IMR-90 (cell line): ENCODE results near the gene WIPF1. TPM values are rescaled to one million over a fixed set of nuclear protein-coding genes. Genes with fewer than 3 reads are reported as not detected.

Source experiments
- ATAC-seq: fragments of 200-7000 bp; cut with Tn5 transposase; 2 replicates; pipeline ENCODE4 v1.9.1; 2020; ENCODE audit warnings: low read depth, mild to moderate bottlenecking, moderate library complexity
- BruUV-seq: library from RNA; stranded (reverse); fragments of 400-500 nt; replicated peaks from 2 replicates; lab custom pipeline; 2021; lab: Mats Ljungman, UMichigan
- CTCF ChIA-PET: fragments of 300-600 bp; formaldehyde crosslinking; extraction: SDS; loops from one replicate; lab custom pipeline; 2021; ENCODE audit warnings: antibody characterized with exemption; lab: Yijun Ruan, JAX
- POLR2A ChIA-PET: fragments of 300-600 bp; sonication (Branson Sonifier 250); formaldehyde crosslinking; loops from one replicate; lab custom pipeline; 2022; ENCODE audit warnings: antibody characterized with exemption; ENCODE audit not compliant: unreplicated experiment; lab: Charles Lee
- DNase-seq: peaks from one replicate; pipeline ENCODE4 v3.0.0; 2013
- H2AFZ ChIP-seq: replicated peaks from 2 replicates; pipeline ENCODE3; 2013; ENCODE audit warnings: low read length, mild to moderate bottlenecking; ENCODE audit not compliant: poor library complexity
- H2AK5ac ChIP-seq: 2 replicates; pipeline ENCODE4 v1.6.1; 2013; ENCODE audit warnings: low read depth, low read length, inconsistent platforms
- H2AK9ac ChIP-seq: replicated peaks from 2 replicates; pipeline ENCODE3; 2013; ENCODE audit warnings: mild to moderate bottlenecking, low read depth, low read length, moderate library complexity; ENCODE audit not compliant: poor library complexity
- H2BK120ac ChIP-seq: 2 replicates; pipeline ENCODE4 v1.6.1; 2013; ENCODE audit warnings: low read depth, low read length, inconsistent platforms
- H2BK15ac ChIP-seq: 3 replicates; pipeline ENCODE4 v1.6.1; 2013; ENCODE audit warnings: low read depth, low read length, inconsistent platforms
- H2BK20ac ChIP-seq: 2 replicates; pipeline ENCODE4 v1.6.1; 2013; ENCODE audit warnings: low read depth, mild to moderate bottlenecking, inconsistent platforms, low read length, moderate library complexity
- H2BK5ac ChIP-seq: 2 replicates; pipeline ENCODE4 v1.6.1; 2013; ENCODE audit warnings: mild to moderate bottlenecking, low read depth, low read length, inconsistent platforms; ENCODE audit not compliant: poor library complexity, severe bottlenecking
- H3K14ac ChIP-seq: replicated peaks from 2 replicates; pipeline ENCODE4 v1.6.1; 2013; ENCODE audit warnings: low read depth, low read length, inconsistent platforms
- H3K18ac ChIP-seq: 2 replicates; pipeline ENCODE4 v1.6.1; 2013; ENCODE audit warnings: low read depth, low read length, control low read depth
- H3K23ac ChIP-seq: 2 replicates; pipeline ENCODE4 v1.6.1; 2013; ENCODE audit warnings: low read depth, low read length, inconsistent platforms
- H3K27ac ChIP-seq: 2 replicates; pipeline ENCODE4 v1.5.1; 2013; ENCODE audit warnings: mild to moderate bottlenecking, control low read depth, low read length; ENCODE audit not compliant: insufficient read depth
- H3K27me3 ChIP-seq: 2 replicates; pipeline ENCODE4 v1.6.1; 2013; ENCODE audit warnings: low read length; ENCODE audit not compliant: control insufficient read depth, insufficient read depth
- H3K36me3 ChIP-seq: 2 replicates; pipeline ENCODE4 v1.6.1; 2013; ENCODE audit warnings: low read length, mixed read lengths; ENCODE audit not compliant: control insufficient read depth, insufficient read depth
- H3K4ac ChIP-seq: 2 replicates; pipeline ENCODE4 v1.6.1; 2013; ENCODE audit warnings: low read depth, low read length, inconsistent platforms
- H3K4me1 ChIP-seq: 2 replicates; pipeline ENCODE4 v1.6.1; 2013; ENCODE audit warnings: low read length, mixed read lengths; ENCODE audit not compliant: control insufficient read depth, insufficient read depth
- H3K4me2 ChIP-seq: 2 replicates; pipeline ENCODE4 v1.6.1; 2013; ENCODE audit warnings: low read depth, mild to moderate bottlenecking, control low read depth, low read length, moderate library complexity
- H3K4me3 ChIP-seq: 2 replicates; pipeline ENCODE4 v1.5.1; 2013; ENCODE audit warnings: low read depth, mild to moderate bottlenecking, control low read depth, low read length, moderate library complexity; ENCODE audit not compliant: insufficient read depth
- H3K56ac ChIP-seq: 2 replicates; pipeline ENCODE4 v1.6.1; 2013; ENCODE audit warnings: low read length, inconsistent platforms; ENCODE audit not compliant: insufficient read depth; ENCODE audit errors: extremely low read depth
- H3K79me1 ChIP-seq, 2 experiments: 2 replicates each; pipeline ENCODE4 v1.6.1; 2013; ENCODE audit warnings: low read length in 2 of 2, inconsistent platforms in 1 of 2, low read depth in 1 of 2
- H3K9ac ChIP-seq: 2 replicates; pipeline ENCODE4 v1.6.1; 2013; ENCODE audit warnings: low read depth, low read length, control low read depth
- H3K9me1 ChIP-seq: 2 replicates; pipeline ENCODE4 v1.6.1; 2013; ENCODE audit warnings: low read length, inconsistent platforms; ENCODE audit not compliant: insufficient read depth
- H3K9me3 ChIP-seq: 2 replicates; pipeline ENCODE4 v1.6.1; 2013; ENCODE audit warnings: low read length; ENCODE audit not compliant: control insufficient read depth, insufficient read depth
- H4K20me1 ChIP-seq: 2 replicates; pipeline ENCODE4 v1.6.1; 2013; ENCODE audit warnings: low read length, inconsistent platforms; ENCODE audit not compliant: insufficient read depth
- H4K5ac ChIP-seq: 2 replicates; pipeline ENCODE4 v1.6.1; 2013; ENCODE audit warnings: mild to moderate bottlenecking, low read depth, low read length, control low read depth
- H4K8ac ChIP-seq, 2 experiments: 2 replicates each; pipeline ENCODE4 v1.6.1; 2013; ENCODE audit warnings: low read depth in 2 of 2, low read length in 2 of 2, control low read depth in 1 of 2, inconsistent platforms in 1 of 2
- H4K91ac ChIP-seq: 2 replicates; pipeline ENCODE4 v1.6.1; 2013; ENCODE audit warnings: low read depth, low read length, inconsistent platforms; ENCODE audit not compliant: insufficient read depth
- BHLHE40 ChIP-seq: fragments of 150-350 bp; IDR thresholded peaks from 2 replicates; pipeline ENCODE4 v1.6.1; 2016; ENCODE audit warnings: mild to moderate bottlenecking, low read depth, low read length
- CEBPB ChIP-seq: IDR thresholded peaks from 2 replicates; pipeline ENCODE4 v1.6.1; 2012; ENCODE audit warnings: low read depth, low read length, improper control_type of control experiment
- CHD1 ChIP-seq: IDR thresholded peaks from 2 replicates; pipeline ENCODE4 v1.6.1; 2012; ENCODE audit warnings: low read depth, low read length, improper control_type of control experiment
- FOS ChIP-seq: fragments of 150-350 bp; IDR thresholded peaks from 2 replicates; pipeline ENCODE4 v1.6.1; 2016; ENCODE audit warnings: low read depth, low read length
- MAFK ChIP-seq: IDR thresholded peaks from 2 replicates; pipeline ENCODE4 v1.6.1; 2012; ENCODE audit warnings: low read depth, low read length, improper control_type of control experiment
- MXI1 ChIP-seq: IDR thresholded peaks from 2 replicates; pipeline ENCODE4 v1.6.1; 2012; ENCODE audit warnings: low read depth, mild to moderate bottlenecking, low read length, moderate library complexity, borderline replicate concordance
- NFE2L2 ChIP-seq: fragments of 150-350 bp; IDR thresholded peaks from 2 replicates; pipeline ENCODE4 v1.6.1; 2016; ENCODE audit warnings: low read depth, mild to moderate bottlenecking, low read length
- POLR2A ChIP-seq: IDR thresholded peaks from 2 replicates; pipeline ENCODE4 v1.6.1; 2012; ENCODE audit warnings: mild to moderate bottlenecking, low read depth, low read length
- RAD21 ChIP-seq: IDR thresholded peaks from 2 replicates; pipeline ENCODE4 v1.6.1; 2012; ENCODE audit warnings: low read length, improper control_type of control experiment
- RCOR1 ChIP-seq: IDR thresholded peaks from 2 replicates; pipeline ENCODE4 v1.6.1; 2012; ENCODE audit warnings: mild to moderate bottlenecking, low read length, improper control_type of control experiment; ENCODE audit not compliant: insufficient replicate concordance
- RFX5 ChIP-seq: IDR thresholded peaks from 2 replicates; pipeline ENCODE4 v1.8.0; 2012; ENCODE audit warnings: low read depth, mild to moderate bottlenecking, low read length, moderate library complexity
- SMC3 ChIP-seq: fragments of 150-350 bp; IDR thresholded peaks from 2 replicates; pipeline ENCODE4 v1.6.1; 2016; ENCODE audit warnings: low read depth, mild to moderate bottlenecking, antibody characterized with exemption, low read length, moderate library complexity
- WGBS, 2 experiments: methylation state at CpG; one replicate each; pipeline versions ENCODE4 v1.1.5 to v1.1.7; 2013; ENCODE audit warnings: missing lambda C conversion rate in 2 of 2; ENCODE audit not compliant: insufficient read length in 1 of 2; ENCODE audit errors: extremely low coverage in 2 of 2; 5-methylcytosine and 5-hydroxymethylcytosine counted together
- dilution Hi-C: fragments of 300-500 bp; cut with HindIII; formaldehyde crosslinking; loops from one replicate; pipeline ENCODE4 v1.14.3; 2018; ENCODE audit warnings: low sequenced_read_pairs; ENCODE audit not compliant: unreplicated experiment
- in situ Hi-C: fragments of 300-500 bp; cut with MboI; formaldehyde crosslinking; loops from 3 replicates; pipeline ENCODE4 v1.14.3; 2019; ENCODE audit warnings: low sequenced_read_pairs, inconsistent platforms, mixed read lengths
- intact Hi-C: fragments of 100-400 bp; cut with micrococcal nuclease; formaldehyde crosslinking; loops from 2 replicates; pipeline ENCODE4 v1.10.0; 2022
- polyA plus RNA-seq, 3 experiments: library from polyadenylated mRNA; depleted of rRNA; stranded (reverse); fragments of >200 nt; gene quantifications; 2 replicates each; pipeline ENCODE4 v1.2.3, GENCODE V29; 2012; ENCODE audit warnings: low replicate concordance in 1 of 3
- total RNA-seq: library from RNA; depleted of rRNA; stranded (reverse); fragments of >200 nt; gene quantifications from 2 replicates; pipeline ENCODE4 v1.2.3, GENCODE V29; 2012
- TF ChIP-seq, protein P1 (sequence below): conservative IDR thresholded peaks from 2 replicates; pipeline ENCODE4 v1.5.1; 2012; ENCODE audit warnings: mild to moderate bottlenecking, low read depth, low read length, improper control_type of control experiment
- TF ChIP-seq, protein P2 (sequence below): fragments of 150-350 bp; IDR thresholded peaks from 2 replicates; pipeline ENCODE4 v1.6.1; 2016; ENCODE audit warnings: low read depth, mild to moderate bottlenecking, low read length, moderate library complexity, borderline replicate concordance
- TF ChIP-seq, protein P3 (sequence below): fragments of 150-350 bp; IDR thresholded peaks from 2 replicates; pipeline ENCODE4 v1.6.1; 2017; ENCODE audit warnings: mild to moderate bottlenecking, antibody characterized with exemption, low read length, low read depth

Gene WIPF1
- total and polyA plus RNA-seq, 2 of the 4 experiments (the other 2 are of a cell fraction): 2.7 to 13.5 TPM

DNA sequence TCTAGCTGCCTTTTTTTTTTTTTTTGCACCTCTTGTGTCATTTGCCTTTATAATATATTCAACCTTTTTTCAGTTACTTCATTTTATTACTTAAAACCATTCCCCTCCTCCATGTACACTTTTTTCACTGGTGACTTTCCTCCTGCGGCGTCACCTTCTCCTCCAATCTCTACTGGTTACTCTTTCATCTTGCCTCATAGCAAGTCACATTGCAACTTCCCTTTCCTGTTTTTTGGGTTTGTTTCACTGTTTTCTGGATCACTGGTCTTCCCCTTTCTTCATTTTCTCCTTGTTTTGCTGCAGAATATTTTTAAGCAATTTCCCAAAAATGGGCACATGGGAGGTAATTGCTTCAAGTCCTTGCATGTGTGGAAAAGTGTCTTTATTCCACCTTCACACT, 73.1 kb downstream of the WIPF1 start:
- in situ Hi-C loops: no loop called here
- ATAC-seq (no peak), DNase-seq (no peak)
- H2BK20ac ChIP-seq: no peak overlapping the region
- no peaks in the 10 kb centered on the region for H4K20me1 ChIP-seq
- no TSS peak for BruUV-seq
- POLR2A ChIA-PET: no interaction called here
- H3K14ac ChIP-seq: no peak overlapping the region
- H3K23ac ChIP-seq: no peak overlapping the region
- H3K18ac ChIP-seq: no peak overlapping the region
- no peak overlapping the region for H4K8ac ChIP-seq
- no peaks in the 10 kb centered on the region for H3K79me1 ChIP-seq
- no peaks in the 10 kb centered on the region for H3K9me1 ChIP-seq
- no peak overlapping the region for H3K27ac ChIP-seq
- no peaks in the 10 kb centered on the region for H3K36me3 ChIP-seq
- no peak overlapping the region for H3K56ac ChIP-seq
- intact Hi-C loops: loop anchor here (10.0 kb wide), 1 partner anchor 1120 kb away; no protein-coding TSS in a partner anchor
- H4K5ac ChIP-seq: no peak overlapping the region
- 75% methylated on average over 2 of the region's 2 CpGs; no CpG with 5 or more reads in 1 of the 2 experiments for WGBS, 2 experiments
- no peak overlapping the region for H2BK120ac ChIP-seq
- H4K91ac ChIP-seq: no peak overlapping the region
- 0 out of 2 replicates have a peak, but pooled peaks cover 2% of the 10 kb centered on the region for H3K9me3 ChIP-seq
- peaks cover 18% of the 10 kb centered on the region for H3K27me3 ChIP-seq
- H3K4me1 ChIP-seq: no peaks in the 10 kb centered on the region
- H2BK5ac ChIP-seq: no peak overlapping the region
- dilution Hi-C loops: no loop called here
- H3K9ac ChIP-seq: no peak overlapping the region
- no peak overlapping the region for H2AFZ ChIP-seq
- TF ChIP-seq NFE2L2 (no peak), MXI1 (no peak), RFX5 (no peak), SMC3 (no peak), CHD1 (no peak), MAFK (no peak), BHLHE40 (no peak), FOS (no peak), RCOR1 (no peak), CEBPB (no peak), RAD21 (no peak), POLR2A (no peak)
- TF ChIP-seq, protein P1, sequence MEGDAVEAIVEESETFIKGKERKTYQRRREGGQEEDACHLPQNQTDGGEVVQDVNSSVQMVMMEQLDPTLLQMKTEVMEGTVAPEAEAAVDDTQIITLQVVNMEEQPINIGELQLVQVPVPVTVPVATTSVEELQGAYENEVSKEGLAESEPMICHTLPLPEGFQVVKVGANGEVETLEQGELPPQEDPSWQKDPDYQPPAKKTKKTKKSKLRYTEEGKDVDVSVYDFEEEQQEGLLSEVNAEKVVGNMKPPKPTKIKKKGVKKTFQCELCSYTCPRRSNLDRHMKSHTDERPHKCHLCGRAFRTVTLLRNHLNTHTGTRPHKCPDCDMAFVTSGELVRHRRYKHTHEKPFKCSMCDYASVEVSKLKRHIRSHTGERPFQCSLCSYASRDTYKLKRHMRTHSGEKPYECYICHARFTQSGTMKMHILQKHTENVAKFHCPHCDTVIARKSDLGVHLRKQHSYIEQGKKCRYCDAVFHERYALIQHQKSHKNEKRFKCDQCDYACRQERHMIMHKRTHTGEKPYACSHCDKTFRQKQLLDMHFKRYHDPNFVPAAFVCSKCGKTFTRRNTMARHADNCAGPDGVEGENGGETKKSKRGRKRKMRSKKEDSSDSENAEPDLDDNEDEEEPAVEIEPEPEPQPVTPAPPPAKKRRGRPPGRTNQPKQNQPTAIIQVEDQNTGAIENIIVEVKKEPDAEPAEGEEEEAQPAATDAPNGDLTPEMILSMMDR: no peak
- TF ChIP-seq, protein P2, sequence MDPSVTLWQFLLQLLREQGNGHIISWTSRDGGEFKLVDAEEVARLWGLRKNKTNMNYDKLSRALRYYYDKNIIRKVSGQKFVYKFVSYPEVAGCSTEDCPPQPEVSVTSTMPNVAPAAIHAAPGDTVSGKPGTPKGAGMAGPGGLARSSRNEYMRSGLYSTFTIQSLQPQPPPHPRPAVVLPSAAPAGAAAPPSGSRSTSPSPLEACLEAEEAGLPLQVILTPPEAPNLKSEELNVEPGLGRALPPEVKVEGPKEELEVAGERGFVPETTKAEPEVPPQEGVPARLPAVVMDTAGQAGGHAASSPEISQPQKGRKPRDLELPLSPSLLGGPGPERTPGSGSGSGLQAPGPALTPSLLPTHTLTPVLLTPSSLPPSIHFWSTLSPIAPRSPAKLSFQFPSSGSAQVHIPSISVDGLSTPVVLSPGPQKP: no peak
- TF ChIP-seq, protein P3, sequence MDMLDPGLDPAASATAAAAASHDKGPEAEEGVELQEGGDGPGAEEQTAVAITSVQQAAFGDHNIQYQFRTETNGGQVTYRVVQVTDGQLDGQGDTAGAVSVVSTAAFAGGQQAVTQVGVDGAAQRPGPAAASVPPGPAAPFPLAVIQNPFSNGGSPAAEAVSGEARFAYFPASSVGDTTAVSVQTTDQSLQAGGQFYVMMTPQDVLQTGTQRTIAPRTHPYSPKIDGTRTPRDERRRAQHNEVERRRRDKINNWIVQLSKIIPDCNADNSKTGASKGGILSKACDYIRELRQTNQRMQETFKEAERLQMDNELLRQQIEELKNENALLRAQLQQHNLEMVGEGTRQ: no peak
- no peak overlapping the region for H2AK5ac ChIP-seq
- no peak overlapping the region for H3K4me3 ChIP-seq
- CTCF ChIA-PET: no interaction called here
- H3K4ac ChIP-seq: no peak overlapping the region
- H3K4me2 ChIP-seq: no peak overlapping the region
- H2AK9ac ChIP-seq: no peak overlapping the region
- no peak overlapping the region for H2BK15ac ChIP-seq
